Measurements from ENCODE around the gene TPX2. TPM values are rescaled to one million over a fixed set of nuclear protein-coding genes. Genes with fewer than 3 reads are reported as not detected.

The TPX2 gene
- total RNA-seq, 1 donor from 2014 or later, result 126 TPM

DNA sequence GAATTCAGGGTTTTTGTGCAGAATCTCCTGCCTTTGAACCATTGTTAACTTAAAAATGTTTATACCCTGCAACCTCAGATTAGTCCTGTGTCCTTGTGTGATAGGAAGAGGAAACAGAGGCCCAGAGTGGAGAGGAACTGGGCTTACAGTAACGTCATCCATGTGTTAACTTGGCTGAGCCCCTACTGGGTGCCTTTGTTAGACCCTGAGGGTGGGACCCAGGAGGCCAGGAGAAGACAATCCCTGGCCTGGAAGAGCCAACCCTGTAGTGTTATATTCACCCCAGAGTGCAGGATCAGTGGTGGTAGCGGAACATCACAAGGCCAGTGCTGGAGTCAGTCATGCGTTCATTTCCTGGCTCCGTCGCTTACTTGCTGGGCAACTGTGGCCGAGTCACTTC, 90.6 kb downstream of the TPX2 start:
- TF ChIP-seq, protein P1, sequence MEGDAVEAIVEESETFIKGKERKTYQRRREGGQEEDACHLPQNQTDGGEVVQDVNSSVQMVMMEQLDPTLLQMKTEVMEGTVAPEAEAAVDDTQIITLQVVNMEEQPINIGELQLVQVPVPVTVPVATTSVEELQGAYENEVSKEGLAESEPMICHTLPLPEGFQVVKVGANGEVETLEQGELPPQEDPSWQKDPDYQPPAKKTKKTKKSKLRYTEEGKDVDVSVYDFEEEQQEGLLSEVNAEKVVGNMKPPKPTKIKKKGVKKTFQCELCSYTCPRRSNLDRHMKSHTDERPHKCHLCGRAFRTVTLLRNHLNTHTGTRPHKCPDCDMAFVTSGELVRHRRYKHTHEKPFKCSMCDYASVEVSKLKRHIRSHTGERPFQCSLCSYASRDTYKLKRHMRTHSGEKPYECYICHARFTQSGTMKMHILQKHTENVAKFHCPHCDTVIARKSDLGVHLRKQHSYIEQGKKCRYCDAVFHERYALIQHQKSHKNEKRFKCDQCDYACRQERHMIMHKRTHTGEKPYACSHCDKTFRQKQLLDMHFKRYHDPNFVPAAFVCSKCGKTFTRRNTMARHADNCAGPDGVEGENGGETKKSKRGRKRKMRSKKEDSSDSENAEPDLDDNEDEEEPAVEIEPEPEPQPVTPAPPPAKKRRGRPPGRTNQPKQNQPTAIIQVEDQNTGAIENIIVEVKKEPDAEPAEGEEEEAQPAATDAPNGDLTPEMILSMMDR (conservative IDR thresholded peaks at IDR 0.05; ENCODE audit: low read depth, low read length), result no peak
- DNase-seq (ENCODE audit: low read depth), result no peak
- no peak overlapping the region for H3K4me3 ChIP-seq (ENCODE audit: low read depth, low read length)

DNA sequence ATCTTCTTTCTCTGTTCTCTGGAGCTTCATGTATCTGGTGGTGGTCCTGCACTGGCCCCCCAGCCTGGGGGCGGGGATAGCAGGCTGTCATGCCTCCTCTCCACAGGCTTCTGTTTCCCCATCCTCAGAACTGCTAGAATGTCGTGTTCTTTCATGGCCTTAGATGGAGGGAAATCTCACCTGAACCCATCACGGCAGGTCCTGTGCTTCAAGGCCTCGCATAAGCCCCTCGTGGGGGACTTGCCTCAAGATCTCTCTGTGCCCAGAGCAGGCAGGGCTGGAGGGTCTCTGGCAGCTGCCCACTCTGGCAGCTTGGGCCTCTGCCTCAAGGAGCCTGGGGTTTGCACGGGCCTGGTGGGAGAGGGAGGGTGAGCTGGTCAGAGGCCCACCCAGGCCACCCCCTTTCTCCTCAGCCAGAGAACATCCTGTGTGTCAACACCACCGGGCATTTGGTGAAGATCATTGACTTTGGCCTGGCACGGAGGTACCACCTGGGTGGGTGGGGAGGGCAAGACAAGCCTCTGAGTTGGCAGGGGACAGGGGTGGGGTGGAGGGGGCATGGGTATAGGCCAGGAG, 91.4 kb downstream of the TPX2 start:
- DNase-seq (ENCODE audit: low read depth), result no peak
- H3K4me3 ChIP-seq (ENCODE audit: low read depth, low read length), result no peak overlapping the region
- TF ChIP-seq, protein P1 (conservative IDR thresholded peaks at IDR 0.05; ENCODE audit: low read depth, low read length), result no peak

DNA sequence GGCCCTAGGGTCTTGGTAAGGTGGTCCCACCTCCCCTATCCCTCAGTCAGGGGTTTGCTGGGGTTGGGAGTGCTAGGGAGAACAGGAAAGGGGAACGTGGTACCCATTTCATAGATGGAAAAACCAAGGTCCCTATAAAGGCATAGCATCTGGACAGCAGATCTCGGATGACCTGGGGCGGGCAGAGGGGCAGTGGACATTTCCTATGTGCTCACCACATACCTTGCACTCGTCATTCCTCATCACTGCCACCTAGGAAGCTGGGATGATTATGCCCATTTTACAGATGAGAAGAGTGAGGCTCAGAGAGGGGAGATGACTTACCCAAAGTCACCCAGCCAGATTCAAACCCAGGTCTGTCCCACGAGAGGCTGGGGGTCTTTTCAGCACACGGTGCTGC, 92.1 kb downstream of the TPX2 start:
- no peak overlapping the region for H3K4me3 ChIP-seq (ENCODE audit: low read depth, low read length)
- TF ChIP-seq, protein P1 (conservative IDR thresholded peaks at IDR 0.05; ENCODE audit: low read depth, low read length), result no peak
- DNase-seq (ENCODE audit: low read depth), result no peak

DNA sequence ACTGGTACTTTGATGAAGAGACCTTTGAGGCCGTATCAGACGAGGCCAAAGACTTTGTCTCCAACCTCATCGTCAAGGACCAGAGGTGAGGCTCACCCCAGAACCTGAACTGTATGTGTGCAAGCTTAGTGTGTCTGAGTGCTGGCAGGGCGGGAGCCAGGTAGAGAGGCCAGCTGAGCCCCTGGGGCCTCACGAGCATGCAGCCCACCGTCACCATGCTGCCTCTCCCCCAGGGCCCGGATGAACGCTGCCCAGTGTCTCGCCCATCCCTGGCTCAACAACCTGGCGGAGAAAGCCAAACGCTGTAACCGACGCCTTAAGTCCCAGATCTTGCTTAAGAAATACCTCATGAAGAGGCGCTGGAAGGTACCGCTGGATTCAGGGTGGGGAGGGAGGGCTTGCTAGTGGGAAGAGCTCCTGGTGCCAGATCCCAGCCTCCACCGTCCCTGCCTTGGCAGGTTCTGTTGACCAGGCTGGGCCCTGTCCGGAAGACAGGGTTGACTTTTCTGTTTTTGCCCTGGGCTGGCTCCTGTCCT, 92.7 kb downstream of the TPX2 start:
- TF ChIP-seq, protein P1 (conservative IDR thresholded peaks at IDR 0.05; ENCODE audit: low read depth, low read length), result no peak
- no peak overlapping the region for H3K4me3 ChIP-seq (ENCODE audit: low read depth, low read length)
- no peak for DNase-seq (ENCODE audit: low read depth)

DNA sequence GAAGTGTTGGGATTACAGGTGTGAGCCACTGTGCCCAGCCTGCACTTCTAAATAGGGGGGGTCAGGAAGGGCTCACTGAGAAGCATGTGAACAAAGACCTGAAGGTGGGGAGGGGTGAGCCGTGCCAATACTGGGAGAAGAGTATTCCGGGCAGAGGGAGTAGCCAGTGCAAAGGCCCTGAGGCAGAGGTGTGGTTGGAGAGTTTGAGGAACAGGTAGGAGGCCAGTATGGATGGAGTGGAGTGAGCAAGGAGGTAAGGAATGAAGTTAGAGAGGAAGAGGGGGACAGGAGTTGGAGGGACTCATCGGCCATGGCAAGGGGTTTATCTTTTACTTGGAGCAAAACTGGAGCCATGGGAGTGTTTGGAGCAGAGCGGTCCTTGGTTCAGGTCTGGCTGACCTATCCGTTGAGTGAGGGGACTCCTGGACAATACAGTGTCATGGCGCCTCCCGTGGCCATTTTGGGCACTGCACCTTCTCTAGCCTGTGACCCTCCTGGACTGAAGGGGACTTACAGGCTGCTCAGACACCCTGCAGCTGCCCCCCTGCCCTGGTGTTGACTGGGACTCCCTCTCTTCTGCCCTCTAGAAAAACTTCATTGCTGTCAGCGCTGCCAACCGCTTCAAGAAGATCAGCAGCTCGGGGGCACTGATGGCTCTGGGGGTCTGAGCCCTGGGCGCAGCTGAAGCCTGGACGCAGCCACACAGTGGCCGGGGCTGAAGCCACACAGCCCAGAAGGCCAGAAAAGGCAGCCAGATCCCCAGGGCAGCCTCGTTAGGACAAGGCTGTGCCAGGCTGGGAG, 94.2 kb downstream of the TPX2 start:
- TF ChIP-seq, protein P1 (conservative IDR thresholded peaks at IDR 0.05; ENCODE audit: low read depth, low read length), result peak; percentile 83
- no peak overlapping the region for H3K4me3 ChIP-seq (ENCODE audit: low read depth, low read length)
- DNase-seq (ENCODE audit: low read depth), result no peak

DNA sequence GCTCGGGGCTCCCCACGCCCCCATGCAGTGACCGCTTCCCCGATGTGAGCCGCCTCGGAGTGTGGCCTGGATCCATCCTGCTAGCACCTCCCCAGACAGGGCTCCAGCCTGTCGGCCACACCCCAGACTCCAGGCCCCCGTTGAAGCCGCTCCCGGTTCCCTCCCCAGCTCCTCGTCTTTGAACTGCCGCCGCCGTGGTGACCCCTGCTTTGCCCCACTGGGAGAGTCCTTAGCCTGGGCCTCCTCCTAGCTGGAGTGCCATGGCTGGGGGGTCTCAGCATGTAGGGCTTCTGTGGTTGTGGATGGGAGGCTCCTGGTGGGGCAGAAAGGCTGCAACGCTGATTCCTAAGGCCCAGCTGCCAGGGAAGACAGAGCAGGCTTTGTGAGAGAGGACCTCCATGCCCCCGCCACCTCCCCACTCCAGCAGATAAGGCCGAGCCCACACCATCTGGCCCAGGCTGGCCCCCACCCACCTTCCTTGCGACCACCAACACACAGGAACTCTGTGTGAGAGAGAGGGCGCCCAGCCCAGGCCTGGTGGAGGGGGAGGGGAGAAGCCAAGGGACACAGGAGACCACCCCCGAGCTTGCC, 94.9 kb downstream of the TPX2 start:
- TF ChIP-seq, protein P1 (conservative IDR thresholded peaks at IDR 0.05; ENCODE audit: low read depth, low read length), result no peak
- DNase-seq (ENCODE audit: low read depth), result no peak
- H3K4me3 ChIP-seq (ENCODE audit: low read depth, low read length), result no peak overlapping the region
